ENCODE data around the gene TMEM145. TPM values are rescaled to one million over a fixed set of nuclear protein-coding genes. Genes with fewer than 3 reads are reported as not detected.
A peak's percentile ranks its signal among the peaks of the same experiment; 100 is the strongest.

Gene TMEM145
- total RNA-seq, 1 donor from 2014 or later = not detected

- peak overlapping the region; percentile 43 for H2AFZ ChIP-seq (ENCODE audit: low read depth, low read length)
- H3K4me3 Mint-ChIP-seq (ENCODE audit: unreplicated experiment) = peak overlapping the region; percentile 89
- no peaks in the 10 kb centered on the region for H3K36me3 ChIP-seq (ENCODE audit: insufficient read depth, low read length)
- H3K4me1 ChIP-seq (ENCODE audit: insufficient read depth, low read length) = peaks cover 10% of the 10 kb centered on the region
- H3K79me2 ChIP-seq (ENCODE audit: insufficient read depth, low read length) = peaks cover 40% of the 10 kb centered on the region
- DNase-seq (ENCODE audit: low read depth) = no peak
- TF ChIP-seq, protein P1, sequence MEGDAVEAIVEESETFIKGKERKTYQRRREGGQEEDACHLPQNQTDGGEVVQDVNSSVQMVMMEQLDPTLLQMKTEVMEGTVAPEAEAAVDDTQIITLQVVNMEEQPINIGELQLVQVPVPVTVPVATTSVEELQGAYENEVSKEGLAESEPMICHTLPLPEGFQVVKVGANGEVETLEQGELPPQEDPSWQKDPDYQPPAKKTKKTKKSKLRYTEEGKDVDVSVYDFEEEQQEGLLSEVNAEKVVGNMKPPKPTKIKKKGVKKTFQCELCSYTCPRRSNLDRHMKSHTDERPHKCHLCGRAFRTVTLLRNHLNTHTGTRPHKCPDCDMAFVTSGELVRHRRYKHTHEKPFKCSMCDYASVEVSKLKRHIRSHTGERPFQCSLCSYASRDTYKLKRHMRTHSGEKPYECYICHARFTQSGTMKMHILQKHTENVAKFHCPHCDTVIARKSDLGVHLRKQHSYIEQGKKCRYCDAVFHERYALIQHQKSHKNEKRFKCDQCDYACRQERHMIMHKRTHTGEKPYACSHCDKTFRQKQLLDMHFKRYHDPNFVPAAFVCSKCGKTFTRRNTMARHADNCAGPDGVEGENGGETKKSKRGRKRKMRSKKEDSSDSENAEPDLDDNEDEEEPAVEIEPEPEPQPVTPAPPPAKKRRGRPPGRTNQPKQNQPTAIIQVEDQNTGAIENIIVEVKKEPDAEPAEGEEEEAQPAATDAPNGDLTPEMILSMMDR (IDR thresholded peaks at IDR 0.05; ENCODE audit: insufficient read depth, low read depth, low read length) = no peak
- peak; percentile 73 for TF ChIP-seq EZH2 (IDR thresholded peaks at IDR 0.05; ENCODE audit: insufficient read depth, low read length)
- peak overlapping the region; percentile 96 for H3K4me2 ChIP-seq (ENCODE audit: low read length)
- H3K9me3 Mint-ChIP-seq (ENCODE audit: unreplicated experiment) = peaks cover 2% of the 10 kb centered on the region
- peaks cover 33% of the 10 kb centered on the region for H4K20me1 ChIP-seq (ENCODE audit: insufficient read depth, low read length)
- H3K36me3 Mint-ChIP-seq (ENCODE audit: low read depth, unreplicated experiment) = no peaks in the 10 kb centered on the region
- peaks cover 12% of the 10 kb centered on the region for H3K4me1 Mint-ChIP-seq (ENCODE audit: low read depth, unreplicated experiment)
- H3K27ac ChIP-seq (ENCODE audit: low read depth, low read length) = no peak overlapping the region
- H3K4me3 ChIP-seq (ENCODE audit: insufficient read depth, low read depth, low read length) = no peak overlapping the region
- FAIRE-seq = no peak
- peaks cover 25% of the 10 kb centered on the region for H3K27me3 ChIP-seq (ENCODE audit: insufficient read depth, low read length)
- peaks cover 38% of the 10 kb centered on the region for H3K27me3 Mint-ChIP-seq (ENCODE audit: low read depth, unreplicated experiment)
- peak overlapping the region; percentile 69 for H3K27ac Mint-ChIP-seq (ENCODE audit: unreplicated experiment)
- H3K9ac ChIP-seq (ENCODE audit: low read length) = peak overlapping the region; percentile 21
- no peaks in the 10 kb centered on the region for H3K9me3 ChIP-seq (ENCODE audit: insufficient read depth, low read depth, low read length)
These were observed 11.7 kb downstream of the TMEM145 start for GRCh38 chr19:42324655-42325307.

- Histone ChIP-seq H2AFZ (ENCODE audit: low read depth, low read length) (peak within 1 kb of the TSS; percentile 76), H3K36me3 (ENCODE audit: insufficient read depth, low read length) (no peaks in the 10 kb centered on the region), H4K20me1 (ENCODE audit: insufficient read depth, low read length) (peaks cover 39% of the 10 kb centered on the region), H3K27me3 (ENCODE audit: insufficient read depth, low read length) (peaks cover 23% of the 10 kb centered on the region), H3K9me3 (ENCODE audit: insufficient read depth, low read depth, low read length) (no peaks in the 10 kb centered on the region), H3K79me2 (ENCODE audit: insufficient read depth, low read length) (peaks cover 43% of the 10 kb centered on the region), H3K27ac (ENCODE audit: low read depth, low read length) (peak within 1 kb of the TSS; percentile 54), H3K4me2 (ENCODE audit: low read length) (peak within 1 kb of the TSS; percentile 96), H3K9ac (ENCODE audit: low read length) (peak within 1 kb of the TSS; percentile 85), H3K4me1 (ENCODE audit: insufficient read depth, low read length) (peaks cover 10% of the 10 kb centered on the region), H3K4me3 (ENCODE audit: insufficient read depth, low read depth, low read length) (peak within 1 kb of the TSS; percentile 69)
- FAIRE-seq = peak; percentile 98
- TF ChIP-seq, protein P1 (IDR thresholded peaks at IDR 0.05; ENCODE audit: insufficient read depth, low read depth, low read length) = peak; percentile 94
- TF ChIP-seq EZH2 (IDR thresholded peaks at IDR 0.05; ENCODE audit: insufficient read depth, low read length) = no peak
- Mint-ChIP-seq H3K4me1 (ENCODE audit: low read depth, unreplicated experiment) (peaks cover 17% of the 10 kb centered on the region), H3K4me3 (ENCODE audit: unreplicated experiment) (peak within 1 kb of the TSS; percentile 89), H3K9me3 (ENCODE audit: unreplicated experiment) (peaks cover 2% of the 10 kb centered on the region), H3K36me3 (ENCODE audit: low read depth, unreplicated experiment) (no peaks in the 10 kb centered on the region), H3K27ac (ENCODE audit: unreplicated experiment) (peak within 1 kb of the TSS; percentile 69), H3K27me3 (ENCODE audit: low read depth, unreplicated experiment) (peaks cover 33% of the 10 kb centered on the region)
- DNase-seq (ENCODE audit: low read depth) = peak; percentile 96
These were observed 12.3 kb downstream of the TMEM145 start, which contains the start of gene MEGF8 for GRCh38 chr19:42325308-42325895. Gene MEGF8, plus strand, starts transcription at chr19:42325635. Its CDS starts 609 bp downstream, at chr19:42326244.
